Activated effector memory CD4-positive, alpha-beta T cell treated with anti-CD3 and anti-CD28 coated beads, Interleukin-2, amount 50 U/mL, for 16 hours (primary cell): Measurements from ENCODE around the gene CCDC27.

Experiments
- DNase-seq: peaks from one replicate; pipeline ENCODE4 v3.0.0-alpha.2; 2020

The CCDC27 gene

GRCh38 chr1:3762151-3762872, 10.1 kb downstream of the CCDC27 start:
- no peak for DNase-seq

- DNase-seq, result no peak
These were observed 10.6 kb downstream of the CCDC27 start for GRCh38 chr1:3762873-3763228.

GRCh38 chr1:3763351-3764125, 11.3 kb downstream of the CCDC27 start:
- no peak for DNase-seq

- no peak for DNase-seq
These were observed 15.2 kb downstream of the CCDC27 start for GRCh38 chr1:3767328-3767925.

GRCh38 chr1:3768811-3769390, 16.7 kb downstream of the CCDC27 start:
- DNase-seq, result no peak

GRCh38 chr1:3770047-3770765, 18.0 kb downstream of the CCDC27 start:
- no peak for DNase-seq

- DNase-seq, result no peak
These were observed 19.1 kb downstream of the CCDC27 start for GRCh38 chr1:3771108-3772026.

- peak; percentile 94 for DNase-seq
These were observed 19.9 kb downstream of the CCDC27 start for GRCh38 chr1:3772027-3772714.

- DNase-seq, result no peak
These were observed 20.7 kb downstream of the CCDC27 start, which contains the start of gene SMIM1 for GRCh38 chr1:3772715-3773571. Gene SMIM1, plus strand, starts transcription at chr1:3772749. Its CDS starts 2,625 bp downstream, at chr1:3775374.

GRCh38 chr1:3773572-3774275, 21.5 kb downstream of the CCDC27 start:
- no peak for DNase-seq

GRCh38 chr1:3774276-3774945, 22.2 kb downstream of the CCDC27 start:
- no peak for DNase-seq

GRCh38 chr1:3774946-3775489, 22.8 kb downstream of the CCDC27 start:
- DNase-seq, result no peak

- DNase-seq, result peak; percentile 84
These were observed 23.4 kb downstream of the CCDC27 start for GRCh38 chr1:3775490-3776230.

- DNase-seq, result no peak
These were observed 24.1 kb downstream of the CCDC27 start for GRCh38 chr1:3776231-3776961.

- DNase-seq, result no peak
These were observed 24.9 kb downstream of the CCDC27 start for GRCh38 chr1:3777078-3777547.

GRCh38 chr1:3777647-3778589, 25.7 kb downstream of the CCDC27 start:
- DNase-seq, result no peak
